Spleen (tissue), 7 donors: ENCODE data around the gene LRRC40.

ENCODE experiments used
- POLR2A ChIP-seq, 3 donors: fragments of 450-650 bp; IDR thresholded peaks; one replicate each; pipeline ENCODE4 v1.5.1; 2017; ENCODE audit warnings: antibody characterized with exemption in 3 of 3, mild to moderate bottlenecking in 1 of 3
- POLR2AphosphoS5 ChIP-seq, 3 donors: sonication (generic); formaldehyde crosslinking; IDR thresholded peaks; one replicate each; pipeline ENCODE4 v1.5.1; 2017; ENCODE audit warnings: antibody characterized with exemption in 3 of 3
- TF ChIP-seq, protein P1 (sequence below), 11 experiments: fragments of 200-600 bp in 7 of 11; fragments of 450-650 bp in 4 of 11; sonication (generic) in 4 of 11; IDR thresholded peaks in 8 of 11; conservative IDR thresholded peaks in 3 of 11; 1 replicate in 7 of 11; 2 replicates in 4 of 11; pipeline versions ENCODE4 v1.4.0 to v1.8.0; 2016 to 2021; ENCODE audit warnings: antibody characterized with exemption in 11 of 11, inconsistent platforms in 4 of 11, mild to moderate bottlenecking in 1 of 11
- donor health status: DM: no; HTN: no; CAD: no; lungs with moderate emphysema.
- donor health status: DM: no; HTN: no; CAD: no.
- donor health status: DM: no; HTN: no; CAD: no.

DNA sequence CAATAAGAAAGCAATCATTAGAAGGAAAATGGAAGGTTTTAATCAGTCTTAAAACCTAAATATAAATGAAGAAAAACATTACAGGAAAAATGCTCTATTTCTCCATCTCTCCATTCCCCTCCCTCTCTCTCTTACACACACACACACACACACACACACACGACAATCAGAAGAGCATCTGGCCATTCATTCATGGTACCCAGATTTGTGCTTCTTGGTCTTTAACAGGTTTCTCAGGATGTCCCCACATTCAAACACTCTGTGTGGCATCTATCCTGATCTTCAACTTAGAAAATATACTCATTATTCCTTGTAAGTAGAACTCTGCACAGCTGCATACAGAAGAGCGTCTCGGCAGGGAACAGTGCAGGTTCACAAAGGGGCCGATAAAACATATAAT, 779 bp downstream of the LRRC40 start:
- TF ChIP-seq POLR2AphosphoS5 (IDR thresholded peaks at IDR 0.05) = no peak
- TF ChIP-seq, protein P1, sequence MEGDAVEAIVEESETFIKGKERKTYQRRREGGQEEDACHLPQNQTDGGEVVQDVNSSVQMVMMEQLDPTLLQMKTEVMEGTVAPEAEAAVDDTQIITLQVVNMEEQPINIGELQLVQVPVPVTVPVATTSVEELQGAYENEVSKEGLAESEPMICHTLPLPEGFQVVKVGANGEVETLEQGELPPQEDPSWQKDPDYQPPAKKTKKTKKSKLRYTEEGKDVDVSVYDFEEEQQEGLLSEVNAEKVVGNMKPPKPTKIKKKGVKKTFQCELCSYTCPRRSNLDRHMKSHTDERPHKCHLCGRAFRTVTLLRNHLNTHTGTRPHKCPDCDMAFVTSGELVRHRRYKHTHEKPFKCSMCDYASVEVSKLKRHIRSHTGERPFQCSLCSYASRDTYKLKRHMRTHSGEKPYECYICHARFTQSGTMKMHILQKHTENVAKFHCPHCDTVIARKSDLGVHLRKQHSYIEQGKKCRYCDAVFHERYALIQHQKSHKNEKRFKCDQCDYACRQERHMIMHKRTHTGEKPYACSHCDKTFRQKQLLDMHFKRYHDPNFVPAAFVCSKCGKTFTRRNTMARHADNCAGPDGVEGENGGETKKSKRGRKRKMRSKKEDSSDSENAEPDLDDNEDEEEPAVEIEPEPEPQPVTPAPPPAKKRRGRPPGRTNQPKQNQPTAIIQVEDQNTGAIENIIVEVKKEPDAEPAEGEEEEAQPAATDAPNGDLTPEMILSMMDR (IDR thresholded peaks at IDR 0.05 in 8 of 11, conservative IDR thresholded peaks at IDR 0.05 in 3 of 11) = no peak
- no peak for TF ChIP-seq POLR2A (IDR thresholded peaks at IDR 0.05)
